ENCODE data around the gene SH3PXD2B. TPM values are rescaled to one million over a fixed set of nuclear protein-coding genes. Genes with fewer than 3 reads are reported as not detected.

The SH3PXD2B gene
- total RNA-seq, 1 donor from 2014 or later: 0.14 TPM

DNA sequence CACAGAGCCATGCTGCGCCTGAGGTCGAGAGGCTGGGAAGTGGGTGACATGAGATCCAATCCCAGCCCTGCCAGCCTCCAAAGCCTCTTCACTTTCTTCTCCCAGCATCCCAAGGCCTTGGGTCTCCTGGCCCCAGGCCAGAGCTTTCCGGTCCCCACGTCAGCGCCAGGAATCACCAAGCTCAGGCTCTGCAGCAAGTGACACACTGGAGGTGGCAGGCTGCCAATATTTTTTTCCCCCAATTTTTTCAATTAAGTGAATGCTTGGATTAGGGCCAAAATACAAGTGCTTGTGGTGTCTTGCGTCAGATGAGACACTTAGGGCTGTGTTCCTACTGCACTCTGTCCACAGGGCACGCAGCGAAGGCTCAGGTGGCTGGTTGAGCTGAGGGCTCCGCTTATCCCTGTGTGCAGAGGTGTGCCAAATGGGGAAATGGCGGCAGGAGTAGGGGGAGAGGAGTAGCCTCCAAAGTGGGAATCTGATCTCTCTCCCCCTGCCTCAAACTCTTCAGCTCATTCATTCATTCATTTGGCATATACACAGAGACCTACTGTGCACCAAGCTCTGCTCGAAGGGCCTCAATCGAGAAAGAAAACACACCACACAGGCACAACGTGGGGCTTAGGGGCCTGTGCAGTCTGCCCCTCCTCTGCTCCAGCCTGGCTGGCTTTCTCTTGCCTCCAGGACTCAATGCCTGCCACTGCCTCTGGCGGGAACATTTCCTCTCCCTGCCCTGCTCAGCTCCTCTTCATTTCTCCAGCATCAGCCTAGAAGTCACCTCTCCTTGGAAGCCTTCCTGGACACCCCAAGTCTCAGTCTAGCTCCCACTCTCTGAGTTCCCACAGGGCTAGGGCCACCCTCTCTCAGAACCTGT lies 16.6 kb downstream of the SH3PXD2B start:
- intact Hi-C loops (cut with micrococcal nuclease): no loop called here

DNA sequence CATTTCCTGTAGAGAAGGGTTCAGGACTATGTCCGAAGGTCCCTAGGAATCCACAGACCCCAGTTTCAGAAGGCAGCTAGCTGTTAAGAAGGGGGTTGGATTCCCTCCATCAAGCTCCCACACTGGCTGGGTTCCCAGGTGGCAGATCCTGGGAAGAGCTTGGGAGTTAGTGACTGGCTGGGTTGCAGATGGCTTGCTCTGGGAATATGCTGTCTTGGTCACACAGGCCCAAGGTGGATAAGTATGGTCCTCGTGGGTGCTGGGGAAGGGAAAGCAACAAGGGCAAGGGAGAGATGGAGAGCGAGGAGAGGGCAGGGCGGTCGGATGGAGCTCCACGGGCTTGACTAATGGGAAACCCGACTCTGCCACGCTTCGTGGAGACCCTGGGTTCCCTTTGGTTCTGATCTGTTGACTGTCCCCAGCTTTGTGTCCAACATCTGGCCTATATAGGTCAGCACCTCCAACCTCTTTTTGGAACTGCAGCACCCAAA lies 17.4 kb downstream of the SH3PXD2B start:
- intact Hi-C loops (cut with micrococcal nuclease): no loop called here

DNA sequence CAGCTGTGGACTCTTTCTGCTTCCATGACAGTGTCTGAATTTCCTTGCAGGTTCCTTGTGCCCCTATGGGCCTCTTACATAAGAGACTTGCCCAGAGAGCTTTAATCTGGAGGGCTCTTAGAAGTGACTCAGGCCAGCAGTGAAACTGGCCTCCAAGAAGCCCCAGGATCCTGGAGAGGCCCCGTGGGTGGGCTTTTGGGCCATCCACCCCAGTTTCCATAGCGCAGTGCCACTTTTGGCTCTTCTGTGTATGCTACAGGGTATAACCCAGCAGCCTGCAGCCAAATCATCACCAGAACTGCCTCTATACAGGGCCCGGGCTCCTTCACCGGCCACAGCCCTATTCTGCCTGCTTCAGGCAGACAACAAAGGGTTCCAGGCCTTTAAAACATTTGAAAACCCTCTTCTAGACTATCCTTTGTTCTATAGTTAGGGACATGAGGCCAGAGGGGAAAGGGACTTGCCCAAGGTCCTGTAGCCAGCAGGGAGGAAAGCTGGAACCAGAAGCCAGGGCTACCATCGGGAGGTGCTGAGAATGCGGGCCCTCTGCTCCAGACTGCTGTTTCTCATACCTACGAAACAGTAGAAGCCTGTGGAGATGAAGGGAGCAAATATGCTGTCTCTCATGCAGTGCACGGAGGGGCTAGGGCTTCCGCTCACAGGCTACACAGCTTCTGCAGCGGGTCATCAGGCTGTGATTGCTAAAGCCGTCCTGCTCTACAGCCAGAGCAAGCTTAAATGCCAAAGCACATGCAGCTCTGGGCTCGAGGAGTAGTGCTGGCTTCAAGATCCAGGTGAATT lies 18.0 kb downstream of the SH3PXD2B start:
- intact Hi-C loops (cut with micrococcal nuclease): no loop called here

DNA sequence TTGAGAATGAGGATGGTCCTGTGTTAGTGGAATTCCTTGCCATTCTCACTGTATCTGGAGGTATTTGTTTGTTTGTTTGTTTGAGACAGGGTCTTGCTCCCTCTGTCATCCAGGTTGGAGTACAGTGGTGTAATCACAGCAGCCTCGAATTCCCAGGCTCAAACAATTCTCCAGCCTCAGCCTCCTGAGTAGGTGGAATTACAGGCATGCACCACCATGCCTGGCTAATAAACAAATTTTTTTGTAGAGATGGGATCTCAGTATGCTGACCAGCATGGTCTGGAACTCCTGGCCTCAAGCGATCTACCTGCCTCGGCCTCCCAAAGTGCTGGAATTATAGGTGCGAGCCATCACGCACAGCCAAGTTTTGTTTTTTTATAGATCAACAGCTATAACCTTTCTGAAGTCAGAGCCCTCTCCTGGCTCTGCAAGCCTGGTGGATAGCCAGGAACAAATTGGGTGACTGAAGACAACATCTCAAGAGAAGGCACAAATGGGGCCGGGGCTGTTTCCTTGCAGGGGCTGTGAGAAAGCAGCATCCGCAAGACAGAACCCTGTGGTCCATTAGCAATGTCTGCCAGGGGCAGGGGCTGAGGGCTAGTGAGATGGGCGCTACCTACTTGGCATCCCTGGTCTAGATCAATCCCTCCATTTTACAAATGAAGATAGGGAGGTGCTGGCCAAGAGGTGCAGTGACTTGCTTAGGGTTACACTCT lies 18.8 kb downstream of the SH3PXD2B start:
- intact Hi-C loops (cut with micrococcal nuclease): no loop called here

DNA sequence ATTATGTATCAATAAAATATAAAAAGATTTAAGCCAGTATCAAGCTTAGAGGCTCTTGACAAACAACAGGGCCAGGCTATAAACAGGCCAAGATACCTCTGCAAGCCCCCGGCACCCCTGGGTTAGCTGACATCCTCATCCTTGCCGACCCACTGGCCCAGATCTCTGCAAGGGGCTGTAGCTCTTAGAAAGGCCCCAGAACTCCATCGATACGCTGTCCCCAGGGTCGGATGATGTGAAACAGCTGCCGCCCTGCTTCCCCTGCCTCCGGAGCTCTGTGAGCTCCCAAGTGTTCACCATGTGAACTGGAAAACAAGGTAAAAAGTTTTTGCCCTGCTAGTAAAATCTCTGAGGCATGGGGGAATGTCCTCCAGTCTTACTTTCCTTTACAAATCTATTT lies 20.1 kb downstream of the SH3PXD2B start:
- intact Hi-C loops (cut with micrococcal nuclease): no loop called here

DNA sequence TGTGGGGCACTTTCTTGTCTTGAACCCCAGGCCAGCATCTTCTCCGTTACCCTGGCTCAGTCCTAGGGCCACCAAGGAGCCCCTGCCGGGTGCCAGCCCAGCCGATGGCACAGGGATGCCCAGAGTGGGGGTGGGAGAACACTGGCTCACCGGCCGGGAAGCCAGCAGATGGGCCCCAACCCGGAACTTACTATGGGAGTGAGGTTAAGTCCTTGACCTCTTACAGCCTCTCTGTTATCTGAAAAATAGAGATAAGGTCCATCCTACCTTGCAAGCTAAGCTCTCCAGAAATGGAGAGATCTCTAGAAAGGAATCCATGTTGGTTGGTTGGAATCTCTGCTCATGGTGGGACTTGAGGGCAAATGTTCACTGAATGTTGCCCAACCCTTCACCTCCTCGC lies 20.8 kb downstream of the SH3PXD2B start:
- intact Hi-C loops (cut with micrococcal nuclease): no loop called here

DNA sequence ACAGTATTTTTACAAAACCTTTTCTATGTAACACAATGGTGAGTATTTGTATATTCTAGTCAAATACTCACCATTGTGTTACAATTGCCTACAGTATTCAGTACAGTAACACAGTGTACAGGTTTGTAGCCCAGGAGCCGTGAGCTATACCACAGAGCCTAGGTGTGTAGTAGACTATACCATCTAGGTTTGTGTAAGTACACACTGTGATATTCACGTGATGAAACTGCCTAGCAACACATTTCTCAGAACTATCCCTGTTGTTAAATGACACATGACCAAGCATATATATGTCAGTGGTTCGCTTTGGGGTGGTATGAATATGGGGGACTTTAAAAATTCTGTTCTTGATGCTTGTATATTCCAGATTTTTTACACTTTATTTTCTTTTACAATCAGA lies 21.3 kb downstream of the SH3PXD2B start:
- intact Hi-C loops (cut with micrococcal nuclease): no loop called here

DNA sequence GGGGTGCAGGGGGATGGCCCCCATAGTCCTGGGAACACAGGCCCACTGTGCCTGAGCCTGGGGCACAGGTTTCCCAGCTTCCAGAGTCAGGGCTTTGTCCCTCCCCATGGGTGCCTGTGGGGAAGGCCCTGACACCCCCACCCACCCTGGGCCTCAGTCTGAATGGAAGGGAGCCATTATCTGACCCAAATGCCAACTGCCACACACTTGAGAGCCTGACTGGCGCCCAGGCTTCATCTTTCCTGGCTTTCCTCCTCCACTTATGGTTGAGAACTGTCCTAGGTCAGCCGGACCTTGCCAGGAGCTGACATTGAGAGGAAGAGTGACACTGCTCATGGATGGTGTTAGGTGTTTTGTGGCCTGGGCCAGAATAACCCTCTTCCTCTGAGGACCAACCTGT lies 24.0 kb downstream of the SH3PXD2B start:
- intact Hi-C loops (cut with micrococcal nuclease): no loop called here

DNA sequence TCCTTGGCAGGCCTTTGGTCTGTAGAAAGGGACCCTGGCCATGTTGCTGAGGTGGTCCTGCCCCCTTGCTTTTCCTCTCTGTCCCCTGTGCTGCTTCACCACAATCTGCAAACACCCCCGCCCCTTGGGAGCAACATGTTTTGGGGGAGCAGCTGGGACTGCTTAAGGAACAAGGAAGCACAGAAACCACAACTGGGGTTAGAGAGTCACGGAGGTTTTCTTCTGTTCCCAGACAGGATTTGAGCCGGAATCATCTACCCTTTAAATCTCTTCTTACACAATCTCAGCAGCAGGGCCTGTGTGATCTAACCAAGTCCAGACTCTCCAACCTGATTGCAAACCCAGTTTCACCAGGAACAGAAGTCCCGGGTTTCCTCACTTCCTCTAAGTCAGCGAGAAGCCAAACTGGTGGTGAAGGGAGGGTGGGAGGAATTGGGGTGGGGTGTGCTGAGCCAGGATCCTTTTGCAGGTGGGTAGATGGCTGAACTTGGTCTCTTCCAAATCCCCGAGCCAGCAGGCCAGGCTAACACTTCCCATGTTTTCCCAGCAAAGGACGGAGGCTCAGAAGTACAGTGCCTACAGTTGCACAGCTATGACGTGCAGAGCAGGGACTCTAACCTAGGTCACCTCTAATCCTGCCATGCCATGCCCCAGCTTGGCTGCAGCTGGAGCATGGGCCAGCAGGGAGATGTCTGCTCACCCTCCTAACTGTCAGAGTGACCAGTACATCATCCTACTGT lies 25.0 kb downstream of the SH3PXD2B start:
- intact Hi-C loops (cut with micrococcal nuclease): no loop called here

DNA sequence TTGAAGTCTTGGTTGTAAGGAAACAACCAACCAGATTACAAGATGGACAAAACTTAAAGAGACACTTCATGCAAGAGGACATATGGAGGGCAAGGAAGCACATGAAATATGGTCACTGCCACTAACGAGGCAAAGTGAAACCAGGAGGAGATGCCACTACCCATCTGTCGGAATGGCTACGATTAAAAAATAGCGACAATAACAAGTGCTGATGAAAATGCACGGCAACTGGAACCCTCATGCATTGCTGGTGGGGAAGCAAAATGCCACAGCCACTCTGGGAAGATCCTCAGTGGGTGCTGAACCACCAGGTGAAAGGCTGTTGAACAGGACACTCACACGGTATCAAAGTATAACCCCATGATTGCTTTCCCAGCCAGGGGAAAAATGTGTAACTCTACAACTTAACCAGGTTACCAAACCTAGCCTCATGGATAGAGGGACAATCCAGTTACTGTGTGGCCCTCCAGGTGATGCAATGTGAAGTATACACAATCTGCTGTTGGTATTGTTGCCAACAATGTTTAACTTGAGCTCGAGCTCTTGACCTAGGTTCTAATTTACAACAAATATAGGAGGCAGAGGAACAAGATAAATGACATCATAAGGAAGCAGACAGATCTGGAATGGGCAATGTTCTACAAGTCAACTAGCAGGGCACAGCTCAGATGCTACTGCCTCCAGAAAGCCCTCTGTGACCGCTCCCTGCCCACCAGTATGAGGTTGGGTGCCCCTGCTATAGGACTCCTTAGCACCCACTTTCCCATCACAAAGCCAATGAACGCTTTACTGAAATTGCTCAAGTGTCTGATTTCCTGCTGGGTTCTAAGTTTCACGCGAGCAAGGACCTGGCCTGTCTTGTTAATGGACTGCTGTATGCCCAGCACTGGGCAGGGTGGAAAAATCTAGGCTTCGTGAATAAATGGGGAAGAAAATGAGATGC lies 25.8 kb downstream of the SH3PXD2B start:
- intact Hi-C loops (cut with micrococcal nuclease): no loop called here

DNA sequence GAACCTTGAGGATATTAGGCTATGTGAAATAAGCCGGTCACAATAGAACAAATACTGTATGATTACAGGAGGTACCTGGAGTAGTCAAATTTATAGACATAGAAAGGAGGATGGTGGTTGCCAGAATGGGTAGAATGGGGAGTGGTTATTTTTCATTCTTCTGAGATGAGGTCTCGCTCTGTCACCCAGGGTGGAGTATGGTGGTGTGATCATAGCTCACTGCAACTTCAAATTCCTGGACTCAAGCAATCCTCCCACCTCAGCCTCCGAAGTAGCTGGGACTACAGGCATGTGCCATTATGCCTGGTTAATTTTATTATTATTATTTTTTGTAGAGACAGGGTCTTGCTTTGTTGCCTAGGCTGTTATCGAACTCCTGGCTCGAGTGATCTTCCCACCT lies 27.1 kb downstream of the SH3PXD2B start:
- intact Hi-C loops (cut with micrococcal nuclease): no loop called here

DNA sequence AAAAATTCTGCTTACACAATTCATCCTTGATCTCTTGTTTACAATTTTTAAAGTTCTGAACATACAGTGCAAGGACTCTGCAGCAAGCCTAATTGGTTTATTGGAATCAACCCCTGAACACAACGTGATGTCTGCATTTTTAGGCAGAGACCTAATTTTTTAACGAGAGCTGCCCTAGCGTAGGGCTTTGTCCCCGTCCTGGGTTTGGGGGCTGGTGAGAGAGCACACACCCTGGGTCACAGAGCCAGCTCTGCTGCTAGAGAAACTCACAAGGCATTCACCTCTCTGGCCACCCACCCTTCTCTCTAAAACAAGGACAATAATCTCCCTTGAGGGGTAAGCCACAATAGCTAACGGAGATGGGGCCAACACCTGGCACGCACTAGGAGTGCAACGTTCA lies 28.2 kb downstream of the SH3PXD2B start:
- intact Hi-C loops (cut with micrococcal nuclease): no loop called here

DNA sequence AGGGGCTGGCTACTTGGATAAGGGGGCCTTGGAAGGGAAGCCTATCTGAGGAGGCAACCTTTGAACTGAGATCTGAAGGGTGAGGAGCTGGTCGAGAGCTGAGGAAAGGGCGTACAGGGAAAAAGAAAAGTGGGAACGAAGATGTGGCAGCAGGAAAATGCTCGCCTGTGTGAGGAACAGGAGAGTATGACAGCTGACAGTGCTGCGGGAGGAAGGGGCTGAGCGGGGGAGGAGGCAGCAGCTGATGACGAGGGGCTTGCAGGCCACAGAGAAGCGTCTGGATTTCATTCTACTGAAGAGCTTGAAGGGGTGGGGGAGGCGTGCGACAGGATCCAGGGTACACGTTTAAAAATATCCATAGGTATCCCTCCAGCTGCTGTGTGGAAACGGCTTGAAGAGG lies 28.9 kb downstream of the SH3PXD2B start:
- intact Hi-C loops (cut with micrococcal nuclease): no loop called here

DNA sequence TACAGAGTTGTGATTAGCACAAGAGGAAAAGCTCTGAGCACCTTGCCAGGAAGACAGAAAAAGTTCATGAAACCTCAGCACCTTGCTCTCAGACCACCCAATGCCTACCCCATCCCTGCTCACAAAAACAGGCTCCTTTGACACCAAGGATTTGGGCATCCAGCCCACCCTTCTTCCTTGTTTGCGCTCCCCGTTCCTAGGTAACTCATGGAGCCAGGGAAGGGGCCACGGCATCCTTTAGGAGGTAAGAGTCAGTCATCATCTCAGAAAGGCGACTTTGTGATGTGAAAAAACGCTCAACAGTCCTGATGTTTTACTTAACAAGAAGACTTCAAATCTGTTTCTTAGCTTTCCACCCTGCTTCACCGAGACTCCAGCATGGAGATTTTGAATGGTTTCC lies 29.5 kb downstream of the SH3PXD2B start:
- intact Hi-C loops (cut with micrococcal nuclease): no loop called here

DNA sequence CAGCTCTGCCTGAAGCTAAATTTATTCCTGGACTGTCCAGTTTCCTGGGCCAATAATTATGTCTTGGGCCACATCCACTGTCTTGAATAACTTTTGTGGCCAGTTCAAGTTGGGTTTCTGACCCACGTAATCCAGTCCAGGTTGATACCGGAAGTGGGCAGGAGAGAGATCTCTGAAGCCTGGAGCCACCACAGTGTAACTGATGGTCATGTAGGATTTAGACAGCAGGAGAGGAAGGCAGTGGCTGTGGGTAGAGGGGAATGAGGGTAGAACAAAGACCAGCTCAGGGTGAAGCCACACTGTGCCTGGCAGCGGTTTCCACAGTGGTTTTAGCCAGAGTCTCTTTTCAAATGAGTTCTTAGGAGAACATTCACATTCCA lies 30.2 kb downstream of the SH3PXD2B start:
- intact Hi-C loops (cut with micrococcal nuclease): no loop called here

DNA sequence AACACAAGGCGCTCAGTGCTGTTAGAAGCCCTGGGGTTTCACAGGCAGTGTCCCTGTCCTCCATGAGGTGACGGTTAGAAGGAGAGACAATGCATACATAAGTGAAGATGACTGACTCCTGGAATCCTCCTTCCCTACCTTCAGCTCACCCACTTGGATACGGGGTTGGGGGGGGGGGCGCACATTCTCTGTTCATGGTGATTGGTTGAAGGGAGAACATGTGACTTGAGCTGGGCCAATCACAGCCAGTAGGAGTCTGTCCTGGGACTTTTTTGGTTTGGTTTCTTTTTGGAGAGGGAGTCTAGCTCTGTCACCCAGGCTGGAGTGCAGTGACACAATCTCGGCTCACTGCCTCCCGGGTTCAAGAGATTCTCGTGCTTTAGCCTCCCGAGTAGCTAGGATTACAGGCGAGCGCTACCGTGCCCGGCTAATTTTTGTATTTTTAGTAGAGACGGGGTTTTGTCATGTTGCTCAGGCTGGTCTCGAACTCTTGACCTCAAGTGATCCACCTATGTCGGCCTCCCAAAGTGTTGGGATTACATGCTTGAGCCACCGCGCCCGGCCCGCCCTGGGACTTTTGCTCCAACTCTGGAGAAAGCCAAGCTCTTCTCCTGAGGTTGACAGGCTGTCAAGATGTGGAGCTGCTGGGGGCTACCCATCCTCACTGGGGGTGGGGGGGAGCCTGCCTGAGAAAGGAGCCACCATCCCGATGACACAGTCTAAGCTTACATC lies 30.8 kb downstream of the SH3PXD2B start:
- intact Hi-C loops (cut with micrococcal nuclease): no loop called here

DNA sequence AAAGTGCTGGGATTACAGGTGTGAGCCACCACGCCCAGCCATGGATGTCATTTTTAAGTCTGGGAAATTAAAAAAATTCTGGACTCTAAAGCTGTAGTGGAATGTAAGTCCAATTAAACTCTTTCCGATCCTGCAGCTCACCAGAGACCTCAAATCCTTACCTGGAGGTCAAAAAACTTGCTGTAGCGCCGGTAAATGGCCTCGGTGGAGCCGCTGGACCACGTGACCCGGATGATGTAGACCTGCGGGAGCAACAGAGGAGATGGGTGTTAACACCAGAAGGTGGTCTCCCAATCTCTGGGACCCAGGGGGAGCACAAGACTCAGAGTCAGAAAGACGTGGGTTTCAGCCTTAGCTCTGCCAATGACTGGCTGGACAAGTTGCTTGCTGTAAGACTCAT lies 32.1 kb downstream of the SH3PXD2B start:
- intact Hi-C loops (cut with micrococcal nuclease): no loop called here

DNA sequence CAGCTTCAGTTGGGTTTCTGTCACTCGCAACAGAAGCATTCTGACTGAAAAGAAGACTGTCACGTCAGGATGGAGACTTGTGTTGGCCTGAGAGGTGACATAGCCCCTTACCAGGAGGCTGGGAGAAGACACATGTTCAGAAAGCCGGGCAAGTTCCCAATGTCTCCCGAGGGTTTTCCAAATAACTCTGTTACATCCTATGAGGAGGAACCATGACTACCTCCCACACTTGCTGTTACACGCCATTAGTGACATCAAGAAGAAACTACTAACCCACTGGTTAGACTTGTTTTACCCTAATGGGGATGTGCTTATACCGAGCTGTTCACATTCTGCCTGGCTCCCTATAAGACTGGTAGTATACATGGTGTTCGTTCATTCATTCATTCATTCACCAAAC lies 33.3 kb downstream of the SH3PXD2B start:
- intact Hi-C loops (cut with micrococcal nuclease): no loop called here

DNA sequence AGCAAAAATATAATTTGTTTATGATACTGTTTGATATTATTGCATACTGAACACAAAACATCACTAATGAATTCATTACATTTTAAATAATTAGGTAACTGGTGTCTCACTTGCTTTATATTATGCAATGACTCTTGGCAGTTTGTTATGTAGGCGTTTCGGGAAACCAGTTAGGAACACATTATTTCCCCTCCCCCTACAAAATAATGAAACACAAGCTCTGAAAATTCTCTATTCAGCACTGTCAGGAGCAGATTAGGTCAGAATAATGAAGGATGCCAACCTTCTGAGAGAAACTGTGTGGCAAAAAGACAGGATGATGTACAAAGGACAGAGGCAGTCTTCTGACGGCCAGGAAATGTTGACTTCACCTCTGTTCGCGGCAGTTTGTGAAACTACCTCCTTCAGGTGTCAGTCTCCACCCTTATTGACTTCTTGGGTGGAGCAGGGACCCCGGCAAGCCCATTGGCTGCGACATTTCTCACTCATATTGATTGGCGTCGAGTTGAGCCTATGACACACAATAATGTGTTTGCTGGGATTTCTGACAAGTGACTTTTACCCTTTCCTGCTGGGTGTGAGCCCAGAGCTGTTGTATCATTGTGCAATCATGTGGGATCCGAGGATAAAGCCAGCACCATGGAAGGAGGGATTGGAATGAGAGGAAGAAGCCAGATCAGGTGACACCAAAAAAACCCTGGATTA lies 33.9 kb downstream of the SH3PXD2B start:
- intact Hi-C loops (cut with micrococcal nuclease): no loop called here
